Astrocyte of the cerebellum (primary cell): Measurements from ENCODE around the gene TMEM175.

Experiments
- DNase-seq: peaks from one replicate; pipeline ENCODE4 v3.0.0-alpha.2; 2011; ENCODE audit warnings: low read depth
- H3K4me3 ChIP-seq: 2 replicates; pipeline ENCODE4 v1.5.1; 2011; ENCODE audit warnings: mild to moderate bottlenecking, low read depth, low read length, moderate library complexity
- in situ Hi-C: cut with HindIII; loops from 2 replicates; pipeline ENCODE4 v1.10.0; 2017; ENCODE audit warnings: low sequenced_read_pairs
- TF ChIP-seq, protein P1 (sequence below): IDR thresholded peaks from 2 replicates; pipeline ENCODE4 v1.5.1; 2012; ENCODE audit warnings: low read length, low read depth, moderate library complexity, mild to moderate bottlenecking; ENCODE audit errors: missing control alignments

The TMEM175 gene

GRCh38 chr4:892780-893179, 39.5 kb upstream of the TMEM175 start:
- no peak for DNase-seq
- H3K4me3 ChIP-seq: no peak overlapping the region
- in situ Hi-C loops: no loop called here
- TF ChIP-seq, protein P1, sequence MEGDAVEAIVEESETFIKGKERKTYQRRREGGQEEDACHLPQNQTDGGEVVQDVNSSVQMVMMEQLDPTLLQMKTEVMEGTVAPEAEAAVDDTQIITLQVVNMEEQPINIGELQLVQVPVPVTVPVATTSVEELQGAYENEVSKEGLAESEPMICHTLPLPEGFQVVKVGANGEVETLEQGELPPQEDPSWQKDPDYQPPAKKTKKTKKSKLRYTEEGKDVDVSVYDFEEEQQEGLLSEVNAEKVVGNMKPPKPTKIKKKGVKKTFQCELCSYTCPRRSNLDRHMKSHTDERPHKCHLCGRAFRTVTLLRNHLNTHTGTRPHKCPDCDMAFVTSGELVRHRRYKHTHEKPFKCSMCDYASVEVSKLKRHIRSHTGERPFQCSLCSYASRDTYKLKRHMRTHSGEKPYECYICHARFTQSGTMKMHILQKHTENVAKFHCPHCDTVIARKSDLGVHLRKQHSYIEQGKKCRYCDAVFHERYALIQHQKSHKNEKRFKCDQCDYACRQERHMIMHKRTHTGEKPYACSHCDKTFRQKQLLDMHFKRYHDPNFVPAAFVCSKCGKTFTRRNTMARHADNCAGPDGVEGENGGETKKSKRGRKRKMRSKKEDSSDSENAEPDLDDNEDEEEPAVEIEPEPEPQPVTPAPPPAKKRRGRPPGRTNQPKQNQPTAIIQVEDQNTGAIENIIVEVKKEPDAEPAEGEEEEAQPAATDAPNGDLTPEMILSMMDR: no peak

DNA sequence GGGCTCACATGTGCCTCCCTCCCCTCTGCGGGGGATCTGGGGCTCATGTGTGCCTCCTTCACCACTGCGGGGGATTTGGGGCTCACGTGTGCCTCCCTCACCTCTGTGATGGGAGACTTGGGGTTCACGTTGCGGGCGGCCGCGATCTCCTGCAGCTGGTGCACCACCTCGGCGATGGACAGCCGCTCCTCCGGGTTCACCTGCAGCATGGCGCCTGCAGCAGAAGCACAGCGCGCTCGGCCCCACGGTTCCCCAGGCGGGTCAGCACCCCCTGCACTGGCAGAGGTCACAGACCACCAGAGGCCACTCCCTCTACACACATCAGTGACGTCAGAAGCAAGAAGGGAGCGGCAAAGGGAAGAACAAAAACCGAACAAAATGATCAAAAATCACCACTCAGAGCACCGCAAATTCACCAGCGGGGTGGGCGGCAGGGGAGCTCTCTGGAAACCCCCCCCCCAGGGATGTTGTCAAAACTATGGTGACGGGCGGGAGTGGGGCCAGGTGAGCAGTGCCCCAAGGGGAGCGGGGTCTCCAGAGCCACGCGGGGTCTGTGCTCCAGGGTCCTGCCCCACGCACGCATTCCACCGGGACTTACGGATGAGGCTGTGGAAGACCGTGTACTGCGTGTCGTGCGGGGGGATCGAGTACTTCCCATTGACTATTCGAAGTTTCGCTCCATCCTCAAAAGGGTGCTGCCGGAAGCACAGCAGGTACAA, 38.8 kb upstream of the TMEM175 start:
- TF ChIP-seq, protein P1: no peak
- DNase-seq: no peak
- in situ Hi-C loops: no loop called here
- H3K4me3 ChIP-seq: no peak overlapping the region

GRCh38 chr4:893995-894705, 38.1 kb upstream of the TMEM175 start:
- no peak for DNase-seq

GRCh38 chr4:895596-895995, 36.7 kb upstream of the TMEM175 start:
- TF ChIP-seq, protein P1: no peak
- H3K4me3 ChIP-seq: no peak overlapping the region
- DNase-seq: no peak
- in situ Hi-C loops: no loop called here

More at GRCh38 chr4:893995-894705, 38.1 kb upstream of the TMEM175 start:
- TF ChIP-seq, protein P1: no peak
- no peak overlapping the region for H3K4me3 ChIP-seq
- in situ Hi-C loops: no loop called here

- no peak overlapping the region for H3K4me3 ChIP-seq
- TF ChIP-seq, protein P1: no peak
- no peak for DNase-seq
- in situ Hi-C loops: no loop called here
Measured at GRCh38 chr4:896216-896615, 36.0 kb upstream of the TMEM175 start.

- H3K4me3 ChIP-seq: no peak overlapping the region
- no peak for DNase-seq
- TF ChIP-seq, protein P1: no peak
- in situ Hi-C loops: no loop called here
Measured at GRCh38 chr4:896630-897029, 35.6 kb upstream of the TMEM175 start.
